HG03045 (cell line): ENCODE measurements around the gene FOLH1.
"Not testable (repeated sequence)": the region's sequence is repeated elsewhere in the genome, so short reads cannot be mapped to it uniquely, and the experiment has no call there.

Source experiments
- ATAC-seq: cut with Tn5 transposase; IDR thresholded peaks from one replicate; pipeline ENCODE4 v1.9.1; 2021; ENCODE audit warnings: mild to moderate bottlenecking, moderate library complexity; ENCODE audit not compliant: unreplicated experiment

FOLH1 gene

DNA sequence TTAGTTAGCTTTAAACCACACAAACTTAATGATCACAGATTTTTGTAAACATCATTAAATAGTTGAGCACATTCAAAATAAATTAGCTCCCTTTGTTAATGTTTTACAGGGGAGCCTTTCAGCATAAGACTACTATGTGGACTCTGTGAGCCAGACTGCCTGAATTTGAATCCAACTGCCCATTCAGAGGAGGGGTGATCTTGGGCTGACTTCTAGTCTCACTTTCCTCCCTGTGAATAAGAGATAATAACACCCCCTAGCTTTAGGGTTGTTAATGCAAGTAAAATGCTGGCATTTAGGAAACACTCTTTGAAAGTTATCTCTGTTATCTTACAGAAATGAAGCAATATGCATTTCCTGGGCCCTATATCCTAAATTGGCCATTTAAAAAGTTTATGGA, 23.6 kb downstream of the FOLH1 start:
- ATAC-seq, result not testable (repeated sequence)

DNA sequence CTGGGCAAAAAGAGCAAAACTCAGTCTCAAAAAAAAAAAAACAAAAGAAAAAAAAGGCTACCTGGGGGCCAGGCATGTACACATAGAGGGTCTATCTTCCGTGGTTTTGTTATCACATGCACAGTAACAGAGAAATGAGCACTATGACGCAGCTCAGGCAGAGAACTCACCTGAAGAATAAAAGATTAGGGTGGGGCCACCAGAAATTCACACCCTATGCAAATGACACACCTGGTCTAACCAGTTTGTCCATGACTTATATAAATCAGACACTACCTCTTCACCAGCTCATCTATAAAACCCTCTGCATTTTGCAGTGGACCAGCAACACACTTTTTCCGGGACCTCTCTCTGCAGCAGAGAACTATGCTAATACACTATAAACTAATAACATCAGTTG, 30.5 kb downstream of the FOLH1 start:
- not testable (repeated sequence) for ATAC-seq

DNA sequence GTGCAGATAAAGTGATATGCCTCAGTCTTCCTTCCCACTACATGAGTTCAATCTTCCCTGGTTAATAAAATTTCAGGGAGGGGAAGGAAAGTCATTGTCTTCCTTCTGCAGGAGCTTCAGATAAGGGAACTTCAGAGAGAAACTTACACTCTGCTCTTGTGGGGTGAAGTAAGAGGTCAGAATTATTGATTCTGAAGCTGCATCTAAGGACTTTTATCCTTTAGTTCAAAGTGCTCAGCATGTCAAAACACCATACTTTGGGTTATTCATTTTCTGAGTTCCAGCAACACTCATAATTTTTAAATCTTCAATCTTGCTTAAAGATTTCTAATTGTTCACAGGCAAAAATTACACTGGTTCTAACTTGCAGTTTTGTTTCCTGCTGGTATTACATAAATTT, 33.0 kb downstream of the FOLH1 start:
- ATAC-seq, result not testable (repeated sequence)

DNA sequence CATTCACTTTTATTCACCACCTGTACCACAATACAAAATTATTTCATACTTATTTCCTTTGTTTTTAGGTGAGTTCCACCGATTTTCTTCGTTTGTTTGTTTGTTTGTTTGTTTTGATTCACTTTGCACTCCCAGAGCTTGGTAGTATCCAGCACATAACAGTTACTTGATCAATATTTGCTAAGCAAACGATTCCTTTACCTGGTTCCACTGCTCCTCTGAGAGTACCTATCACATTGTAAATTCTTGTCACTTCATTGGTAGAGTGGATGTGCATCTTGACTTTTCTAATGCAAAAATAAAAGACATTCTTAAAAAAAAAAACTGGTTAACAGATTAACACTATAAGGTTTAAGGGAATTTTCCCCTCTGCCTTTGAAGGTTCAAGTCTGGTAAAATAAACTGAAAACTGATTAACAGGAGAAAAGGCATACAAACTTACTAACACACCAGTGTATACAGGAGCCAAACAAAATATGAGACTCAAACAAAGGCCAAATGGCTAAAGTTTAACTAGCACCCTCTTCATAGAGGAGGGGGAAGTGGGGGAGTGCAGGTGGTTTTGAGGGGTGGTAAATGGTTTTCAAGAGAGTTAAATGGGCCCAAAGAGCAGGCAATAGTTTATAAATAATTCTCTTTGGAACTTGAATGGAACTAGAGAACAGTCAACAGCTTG, 33.6 kb downstream of the FOLH1 start:
- ATAC-seq, result not testable (repeated sequence)

DNA sequence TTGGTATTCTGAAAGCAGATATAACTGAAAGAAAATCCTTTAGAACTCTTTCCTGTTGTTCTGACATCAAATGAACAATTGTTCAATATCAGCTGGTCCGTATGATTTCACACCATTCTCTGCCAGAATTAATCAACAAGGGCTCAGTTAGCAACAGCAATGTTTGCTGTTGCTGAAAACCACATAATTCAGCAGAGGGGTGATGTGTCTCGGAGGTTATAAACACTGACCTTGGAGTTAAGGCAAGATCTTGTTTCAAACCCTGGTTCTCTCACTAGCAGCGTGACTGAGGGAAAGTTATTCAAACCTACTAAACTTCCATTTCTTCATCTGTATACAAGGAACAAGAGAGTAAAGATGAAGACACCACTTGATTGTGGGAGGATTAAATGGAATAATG, 36.8 kb downstream of the FOLH1 start:
- not testable (repeated sequence) for ATAC-seq

DNA sequence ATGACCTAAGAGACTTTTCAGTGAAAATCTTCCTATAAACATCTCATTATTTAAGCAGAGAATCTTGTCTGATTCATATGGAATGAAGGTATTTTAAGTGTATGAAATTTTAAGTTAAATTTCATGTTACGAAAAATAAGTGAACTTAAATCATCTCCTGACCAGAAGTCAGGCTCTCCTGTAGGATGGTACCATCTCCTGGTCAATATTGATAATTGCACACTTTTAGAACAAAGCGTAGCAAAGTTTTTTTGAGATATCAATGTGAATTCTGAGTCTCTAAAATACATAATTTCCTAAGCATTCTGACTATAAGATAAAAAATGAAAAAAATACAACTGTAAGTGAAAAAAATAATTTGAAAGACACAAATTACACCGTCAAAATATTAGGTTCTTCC, 38.8 kb downstream of the FOLH1 start:
- not testable (repeated sequence) for ATAC-seq

DNA sequence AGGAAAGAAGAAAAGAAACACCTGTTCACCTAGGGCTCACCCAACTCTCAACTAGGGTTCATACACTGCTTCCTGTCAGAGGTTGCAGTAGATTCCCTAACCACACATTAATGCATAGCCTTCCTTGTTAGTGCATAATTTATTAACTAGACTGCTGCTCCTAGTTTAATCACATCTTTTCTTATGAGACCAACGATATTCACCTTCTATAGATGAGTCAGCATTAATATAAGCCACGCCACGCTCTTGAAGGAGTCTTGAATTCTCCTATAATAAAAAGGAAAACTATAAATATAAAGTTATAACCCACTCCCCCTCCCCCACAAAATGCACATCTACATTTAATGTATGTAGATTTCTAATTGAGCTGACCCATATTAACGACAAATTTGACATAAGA, 39.4 kb downstream of the FOLH1 start:
- not testable (repeated sequence) for ATAC-seq

DNA sequence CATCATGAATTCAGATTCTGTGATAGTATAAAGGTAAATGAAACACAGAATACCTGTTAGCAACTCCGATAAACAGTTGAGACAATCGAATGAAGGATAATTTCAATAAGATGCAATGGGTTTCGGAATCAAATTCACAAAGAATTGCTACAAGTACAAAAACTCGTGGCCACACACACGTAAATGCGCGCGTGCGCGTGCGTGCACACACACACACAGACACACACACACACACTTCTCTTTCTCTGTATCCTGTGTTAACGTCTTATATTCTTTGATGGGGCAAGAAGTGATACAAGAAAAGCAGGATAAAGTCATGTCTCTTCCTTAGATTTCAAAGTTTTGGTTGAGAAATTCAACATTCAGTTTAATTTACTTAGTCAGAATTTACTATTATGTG, 57.2 kb downstream of the FOLH1 start:
- no peak for ATAC-seq

DNA sequence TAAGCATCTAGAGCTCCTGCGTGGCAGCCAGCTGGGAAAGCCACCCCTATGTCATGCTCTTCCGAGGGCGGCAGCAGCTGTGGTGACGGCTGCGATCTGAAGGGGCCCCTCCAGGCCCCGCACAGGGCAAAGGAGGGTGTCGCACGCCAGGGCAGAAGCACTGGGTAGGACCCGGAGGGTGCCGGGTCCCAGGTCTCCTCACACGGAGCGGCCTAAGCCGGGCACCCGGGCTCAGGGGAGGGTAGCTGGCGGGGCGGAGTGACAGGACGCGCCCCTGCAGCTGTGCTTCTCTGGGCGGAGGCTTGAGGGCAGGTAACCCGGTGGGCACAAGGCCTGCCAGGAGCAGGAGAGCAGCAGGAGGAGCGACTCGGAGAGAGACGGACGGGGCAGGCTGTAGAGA, 106.0 kb downstream of the FOLH1 start:
- not testable (repeated sequence) for ATAC-seq
